NK-92 treated with Interleukin-12 subunit alpha and Interleukin-12 subunit beta, amount 100 ng/mL, for 24 hours (cell line): ENCODE measurements around the gene PDCD1.

Experiments used
- DNase-seq: peaks from one replicate; lab custom pipeline; 2025; lab: John Stamatoyannopoulos, UW

PDCD1 gene

GRCh38 chr2:241852116-241852980, 6.3 kb downstream of the PDCD1 start:
- no peak for DNase-seq

DNA sequence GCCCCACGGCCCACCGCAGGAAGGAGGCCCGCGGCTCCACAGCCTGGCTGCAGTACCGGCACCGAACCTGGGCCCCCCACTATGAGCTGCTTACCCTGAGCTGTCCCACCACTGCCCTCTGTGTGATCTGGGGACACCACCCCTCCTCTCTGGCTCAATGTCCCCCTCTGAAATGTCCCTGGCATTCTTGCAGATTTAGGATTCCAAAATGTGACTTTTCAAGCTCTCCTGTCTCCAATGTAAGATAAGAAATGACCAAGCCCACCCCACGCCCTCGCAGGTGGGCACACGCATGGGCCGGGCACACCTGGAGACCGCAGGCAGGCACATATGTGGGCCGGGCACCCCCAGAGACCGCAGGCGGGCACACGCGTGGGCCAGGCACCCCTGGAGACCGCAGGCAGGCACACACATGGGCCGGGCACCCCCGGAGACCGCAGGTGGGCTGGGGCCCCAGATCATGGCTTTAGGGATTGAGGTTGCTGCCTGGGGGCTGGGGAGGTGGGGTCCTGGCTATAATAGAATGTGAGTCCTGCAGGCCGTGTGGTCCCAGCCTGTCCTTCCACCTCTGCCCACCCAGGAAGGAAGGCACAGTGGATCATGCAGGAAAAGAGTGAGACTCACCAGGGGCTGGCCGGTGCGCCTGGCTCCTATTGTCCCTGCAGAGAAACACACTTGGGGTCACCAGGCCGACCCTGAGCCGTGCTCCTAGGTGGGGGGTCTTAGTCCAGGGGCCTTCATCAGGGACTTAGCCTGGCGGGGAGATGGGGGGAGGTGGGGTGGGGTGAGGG, 7.2 kb downstream of the PDCD1 start:
- DNase-seq: no peak

DNA sequence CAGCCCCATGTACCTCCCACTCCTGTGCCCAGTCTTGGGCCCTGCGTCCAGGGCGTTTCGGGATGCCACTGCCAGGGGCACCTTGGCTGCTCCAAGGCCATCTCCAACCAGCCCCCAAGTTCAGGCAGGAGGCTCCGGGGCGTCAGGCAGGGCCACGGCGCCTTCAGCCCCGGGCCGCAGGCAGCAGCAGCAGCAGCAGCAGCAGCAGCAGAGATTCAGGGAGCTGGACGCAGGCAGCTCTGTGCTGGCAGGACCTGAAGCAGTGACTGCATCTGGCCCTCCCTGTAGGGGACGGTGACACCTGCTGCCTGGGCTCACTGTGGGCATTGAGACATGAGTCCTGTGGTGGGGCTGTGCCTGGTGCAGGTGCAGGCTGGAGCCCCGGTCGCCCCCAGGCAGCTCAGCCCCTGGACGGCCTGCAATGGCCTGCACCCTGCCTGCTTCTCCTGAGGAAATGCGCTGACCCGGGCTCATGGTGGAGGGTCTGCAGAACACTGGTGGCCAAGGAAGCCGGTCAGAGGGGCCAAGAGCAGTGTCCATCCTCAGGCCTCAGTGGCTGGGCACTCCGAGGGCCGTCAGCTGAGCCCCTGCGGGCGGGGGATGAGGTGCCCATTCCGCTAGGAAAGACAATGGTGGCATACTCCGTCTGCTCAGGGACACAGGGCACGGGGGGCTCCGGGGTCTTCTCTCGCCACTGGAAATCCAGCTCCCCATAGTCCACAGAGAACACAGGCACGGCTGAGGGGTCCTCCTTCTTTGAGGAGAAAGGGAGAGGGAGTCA, 8.0 kb downstream of the PDCD1 start:
- no peak for DNase-seq

GRCh38 chr2:241849616-241850543, 8.8 kb downstream of the PDCD1 start:
- DNase-seq: no peak

- no peak for DNase-seq
These were observed 9.7 kb downstream of the PDCD1 start for GRCh38 chr2:241848761-241849615.

DNA sequence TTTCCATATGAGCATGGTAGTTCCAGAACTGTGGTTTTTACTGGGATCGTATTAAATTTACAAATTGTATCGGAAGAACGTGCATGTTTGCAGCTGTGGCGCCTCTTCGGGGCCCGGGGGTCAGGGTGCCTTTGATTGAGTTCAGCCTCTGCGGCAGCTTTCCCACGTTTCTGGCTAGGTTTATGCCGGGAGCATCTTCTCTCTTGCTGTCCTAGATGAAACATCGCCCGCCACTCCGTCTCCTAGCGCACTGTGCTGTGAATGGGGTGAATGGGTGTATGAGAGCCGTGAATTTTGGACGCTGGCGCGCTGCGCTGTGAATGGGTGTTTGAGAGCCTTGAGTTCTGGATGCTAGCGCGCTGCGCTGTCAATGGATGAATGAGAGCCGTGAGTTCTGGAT, 12.3 kb downstream of the PDCD1 start:
- no peak for DNase-seq

DNA sequence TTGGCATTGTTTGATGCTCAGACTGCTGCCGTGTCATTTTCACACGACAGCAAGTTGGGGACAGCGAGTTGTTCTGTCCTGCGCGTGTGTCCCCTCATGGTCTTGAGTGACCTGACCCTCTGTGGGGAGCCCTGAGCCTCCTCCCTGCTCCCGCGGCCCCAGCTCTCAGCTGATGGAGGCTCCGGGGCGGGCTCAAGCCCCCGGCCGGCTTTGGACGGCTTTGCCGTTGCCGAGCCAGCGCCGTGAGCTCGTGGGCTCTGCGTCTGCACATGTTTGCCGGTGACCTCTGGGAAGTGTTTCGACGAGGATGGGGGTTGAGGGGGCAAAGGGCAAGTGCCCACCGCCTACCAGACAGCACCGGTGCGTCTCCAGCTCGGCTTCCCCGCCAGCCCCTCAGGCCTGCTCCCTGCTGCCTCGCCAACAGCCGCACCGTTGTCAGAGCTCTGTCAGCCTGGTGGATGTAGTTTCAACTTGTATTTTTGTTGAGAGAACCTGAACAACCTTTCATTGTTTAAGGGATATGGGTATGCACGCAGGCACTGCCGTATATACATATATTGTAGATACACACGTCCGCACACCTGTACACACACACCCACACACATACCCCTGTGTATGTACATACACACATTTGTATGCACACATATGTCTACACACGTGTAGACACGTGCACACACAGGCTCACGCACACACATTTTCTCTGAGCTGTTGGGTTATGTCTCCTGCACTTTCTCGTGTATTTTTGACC, 13.7 kb downstream of the PDCD1 start:
- DNase-seq: no peak

DNA sequence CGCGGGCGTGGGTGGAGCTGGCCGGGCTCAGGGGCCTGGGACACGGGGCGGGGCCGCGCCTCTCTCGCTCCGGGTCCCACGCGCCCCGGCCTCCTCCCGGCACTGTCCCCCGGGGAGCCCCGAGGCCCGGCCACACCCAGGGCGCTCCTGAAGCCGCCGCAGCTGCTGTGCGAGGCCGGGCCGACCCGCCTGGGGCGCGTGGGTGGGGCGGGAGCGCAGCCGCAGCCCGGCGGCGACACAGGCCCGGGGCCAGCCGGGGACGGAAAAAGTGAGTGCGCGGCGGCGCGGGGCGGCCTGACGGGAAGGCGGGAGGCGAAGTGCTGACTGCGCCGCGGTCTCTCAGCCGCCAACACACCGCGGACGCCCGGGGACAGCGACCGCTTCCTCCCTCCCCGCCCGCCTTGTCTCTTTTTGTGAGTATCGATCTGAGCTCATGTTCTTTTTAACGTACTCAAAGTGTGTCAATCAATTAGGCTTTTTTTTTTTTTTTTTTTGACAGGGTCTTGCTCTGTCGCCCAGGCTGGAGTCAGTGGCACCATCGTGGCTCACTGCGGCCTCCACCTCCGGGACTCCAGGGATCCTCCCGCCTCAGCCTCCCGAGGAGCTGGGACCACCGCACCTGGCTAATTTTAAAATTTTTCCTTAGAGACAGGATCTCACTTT, 14.5 kb downstream of the PDCD1 start:
- no peak for DNase-seq

GRCh38 chr2:241843321-241844065, 15.2 kb downstream of the PDCD1 start:
- DNase-seq: no peak

- DNase-seq: no peak
These were observed 16.0 kb downstream of the PDCD1 start for GRCh38 chr2:241842620-241843211.

DNA sequence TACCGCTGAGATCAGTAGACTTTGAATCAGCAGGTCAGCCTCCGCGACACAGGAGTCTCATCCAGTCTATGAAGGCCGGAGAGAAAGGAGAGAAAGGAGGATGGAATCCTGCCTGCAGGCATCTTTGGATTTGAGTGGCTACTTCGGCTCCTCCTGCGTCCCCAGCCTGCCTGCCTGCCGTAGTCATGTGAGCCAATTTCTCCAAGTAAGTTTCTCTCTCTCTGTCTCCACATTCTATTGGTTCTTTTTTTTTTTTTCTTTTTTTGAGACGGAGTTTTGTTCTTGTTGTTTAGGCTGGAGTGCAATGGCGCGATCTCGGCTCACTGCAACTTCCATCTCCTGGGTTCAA, 16.7 kb downstream of the PDCD1 start:
- no peak for DNase-seq

- no peak for DNase-seq
These were observed 17.3 kb downstream of the PDCD1 start for GRCh38 chr2:241841181-241842066.

DNA sequence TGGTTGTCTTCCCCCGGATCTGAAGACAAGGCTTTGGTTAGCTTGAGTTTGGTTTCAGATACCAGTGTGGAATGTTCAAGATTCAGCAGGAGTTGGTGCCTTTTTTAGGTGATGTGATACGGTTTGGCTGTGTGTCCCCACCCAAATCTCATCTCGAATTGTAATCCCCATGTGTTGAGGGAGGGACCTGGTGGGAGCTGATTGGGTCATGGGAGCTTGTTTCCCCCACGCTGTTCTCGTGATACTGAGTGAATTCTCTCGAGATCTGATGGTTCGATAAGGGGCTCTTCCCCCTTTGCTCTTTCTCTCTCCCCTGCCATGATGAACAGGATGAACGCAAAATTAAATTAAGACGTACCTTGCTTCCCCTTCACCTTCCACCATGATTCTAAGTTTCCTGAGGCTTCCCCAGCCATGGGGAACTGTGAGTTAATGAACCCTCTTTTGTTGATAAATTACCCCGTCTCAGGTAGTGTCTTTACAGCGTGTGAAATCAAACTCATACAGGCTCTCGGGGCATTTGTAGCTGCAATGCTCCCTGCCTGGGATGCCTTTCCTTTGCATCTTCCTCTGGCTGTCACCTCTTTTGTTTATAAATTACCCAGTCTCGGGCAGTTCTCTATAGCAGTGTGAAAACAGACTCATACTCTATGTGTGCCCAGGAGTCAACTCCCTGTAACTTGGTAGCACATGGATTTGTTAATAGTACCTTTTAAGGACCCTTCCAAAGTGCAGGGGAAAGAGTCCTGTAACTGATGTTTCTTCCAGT, 21.3 kb downstream of the PDCD1 start:
- no peak for DNase-seq

GRCh38 chr2:241836292-241836691, 22.4 kb downstream of the PDCD1 start:
- no peak for DNase-seq

GRCh38 chr2:241835611-241836010, 23.1 kb downstream of the PDCD1 start:
- DNase-seq: no peak

DNA sequence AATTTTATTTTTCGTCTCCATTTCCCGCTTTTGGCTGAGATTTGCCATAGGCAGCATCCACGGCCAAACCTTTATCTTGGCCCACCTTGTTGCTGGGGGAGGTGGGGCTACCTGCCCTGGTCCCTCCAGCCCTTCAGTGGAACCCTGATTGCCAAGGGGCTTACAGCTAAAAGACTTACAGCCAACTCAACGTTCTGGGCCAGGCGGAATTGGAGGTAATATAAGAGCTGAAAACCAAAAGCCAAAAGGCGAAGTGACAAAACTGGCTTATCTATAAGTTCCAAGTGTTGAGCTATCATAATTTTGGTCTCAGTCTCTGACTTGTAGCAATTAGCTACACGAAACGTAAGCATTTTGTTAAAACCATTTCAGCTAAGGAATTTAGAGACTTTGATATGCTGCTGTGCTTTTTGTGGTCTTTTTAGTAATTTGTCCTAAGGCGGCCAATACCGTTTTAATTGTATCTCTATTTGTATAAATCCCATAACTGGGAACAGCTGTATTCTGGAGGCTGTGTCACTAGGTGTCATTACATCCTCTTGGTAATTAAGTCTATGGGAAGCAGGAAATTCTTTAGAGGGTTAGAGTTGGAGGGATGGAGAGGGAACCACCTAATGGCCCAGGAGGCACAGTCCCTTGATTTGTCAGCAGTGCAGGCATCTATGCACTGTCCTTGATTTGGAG, 24.0 kb downstream of the PDCD1 start:
- no peak for DNase-seq
